Measurements from ENCODE around the gene RUVBL2.
"Not testable (repeated sequence)": the region's sequence is repeated elsewhere in the genome, so short reads cannot be mapped to it uniquely, and the experiment has no call there.

Gene RUVBL2

DNA sequence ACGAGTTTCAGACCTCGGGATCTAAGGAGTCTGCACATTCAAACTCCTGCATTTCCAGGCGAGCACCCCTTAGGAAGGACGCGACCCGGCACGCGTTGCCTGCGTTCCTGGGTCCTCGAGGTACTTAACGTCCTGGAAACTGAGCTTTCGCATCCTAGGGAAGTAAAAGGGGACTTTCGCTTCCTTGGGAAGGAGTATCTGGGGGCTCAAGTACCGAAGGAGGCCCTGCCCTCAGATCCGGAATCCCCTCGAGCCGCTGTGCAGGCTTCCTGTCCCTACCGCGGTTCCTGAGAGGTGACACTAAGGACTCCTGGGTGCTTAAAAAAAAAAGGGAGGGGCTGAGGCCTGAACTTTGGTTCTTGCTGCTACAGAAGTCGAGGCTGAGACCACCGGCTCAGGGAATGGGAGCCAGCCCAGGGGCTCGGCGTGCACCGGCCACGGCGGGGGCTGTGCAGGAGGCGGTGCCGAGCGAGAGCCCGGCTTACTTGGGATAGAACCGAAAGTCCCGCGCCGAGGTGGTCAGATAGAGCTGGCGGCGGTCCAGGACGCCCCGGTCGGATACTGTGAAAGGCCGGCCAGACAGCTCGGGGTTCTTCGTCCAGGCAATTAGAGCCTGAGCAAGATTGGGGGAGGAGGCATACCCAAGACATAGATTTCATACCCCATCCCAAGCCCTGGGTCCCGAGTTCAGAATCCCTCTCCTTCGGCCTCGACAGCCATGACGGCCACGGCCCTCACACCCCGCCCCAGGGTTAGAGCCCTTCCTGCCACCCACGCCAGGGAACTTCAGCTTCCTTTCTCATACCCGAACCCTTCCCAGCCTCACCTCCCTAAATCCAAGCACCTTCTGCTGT is 24.9 kb downstream of the RUVBL2 start:
- peak; percentile 25 for DNase-seq (ENCODE audit: low spot score)

DNA sequence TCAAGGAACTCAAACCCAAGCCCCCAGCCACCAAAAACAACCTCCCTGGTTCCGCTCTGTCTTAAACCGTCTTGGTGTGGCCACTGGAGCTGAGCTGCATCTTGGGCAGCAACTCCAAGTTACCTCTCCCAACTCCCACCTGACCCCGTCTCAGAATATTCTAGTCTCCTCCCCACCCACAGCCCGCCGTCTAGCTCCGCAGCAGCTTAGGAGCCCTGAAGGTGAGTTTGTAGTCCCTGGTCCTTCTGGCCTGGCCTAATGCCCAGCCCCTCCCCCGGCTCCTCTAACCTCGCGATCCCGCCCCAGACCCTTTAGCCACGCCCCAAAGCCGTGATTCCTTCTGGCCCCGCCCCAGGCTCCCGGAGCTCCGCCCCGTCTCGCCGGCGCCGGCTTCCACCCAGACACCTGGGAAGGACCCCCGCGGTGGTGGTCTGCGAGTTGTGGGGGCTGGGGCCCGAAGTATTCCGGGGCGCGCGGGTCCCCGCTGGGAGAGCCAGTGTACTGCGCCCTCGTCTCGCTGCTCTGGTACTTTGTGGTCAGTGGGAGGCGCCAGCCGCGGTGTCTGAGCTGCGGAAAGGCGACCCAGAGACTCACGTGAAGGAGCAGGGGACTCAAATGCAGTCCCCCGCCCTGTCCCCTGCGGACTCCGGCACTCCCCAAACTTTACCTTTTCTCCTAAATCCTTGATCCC is 25.7 kb downstream of the RUVBL2 start:
- DNase-seq (ENCODE audit: low spot score) = peak; percentile 53

DNA sequence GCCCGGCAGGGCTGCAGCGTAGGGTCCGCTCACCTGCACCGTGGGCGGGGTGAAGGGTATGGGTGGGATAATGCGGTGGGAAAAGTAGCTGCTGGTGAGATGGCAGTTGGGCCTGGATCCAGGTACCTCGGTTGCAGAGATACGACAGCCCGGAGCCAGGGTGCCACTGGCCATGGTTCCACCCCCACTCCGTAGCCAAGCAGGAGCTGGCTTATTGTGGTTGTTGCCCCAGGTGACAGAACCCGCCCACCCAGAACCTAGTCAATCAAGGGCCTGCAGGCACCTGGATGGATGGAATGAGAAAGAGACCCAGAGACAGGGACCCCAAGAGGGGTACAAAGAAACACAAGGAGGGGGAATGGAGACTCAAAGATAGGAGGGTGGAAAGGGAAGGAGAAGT is 26.7 kb downstream of the RUVBL2 start:
- no peak for DNase-seq (ENCODE audit: low spot score)

DNA sequence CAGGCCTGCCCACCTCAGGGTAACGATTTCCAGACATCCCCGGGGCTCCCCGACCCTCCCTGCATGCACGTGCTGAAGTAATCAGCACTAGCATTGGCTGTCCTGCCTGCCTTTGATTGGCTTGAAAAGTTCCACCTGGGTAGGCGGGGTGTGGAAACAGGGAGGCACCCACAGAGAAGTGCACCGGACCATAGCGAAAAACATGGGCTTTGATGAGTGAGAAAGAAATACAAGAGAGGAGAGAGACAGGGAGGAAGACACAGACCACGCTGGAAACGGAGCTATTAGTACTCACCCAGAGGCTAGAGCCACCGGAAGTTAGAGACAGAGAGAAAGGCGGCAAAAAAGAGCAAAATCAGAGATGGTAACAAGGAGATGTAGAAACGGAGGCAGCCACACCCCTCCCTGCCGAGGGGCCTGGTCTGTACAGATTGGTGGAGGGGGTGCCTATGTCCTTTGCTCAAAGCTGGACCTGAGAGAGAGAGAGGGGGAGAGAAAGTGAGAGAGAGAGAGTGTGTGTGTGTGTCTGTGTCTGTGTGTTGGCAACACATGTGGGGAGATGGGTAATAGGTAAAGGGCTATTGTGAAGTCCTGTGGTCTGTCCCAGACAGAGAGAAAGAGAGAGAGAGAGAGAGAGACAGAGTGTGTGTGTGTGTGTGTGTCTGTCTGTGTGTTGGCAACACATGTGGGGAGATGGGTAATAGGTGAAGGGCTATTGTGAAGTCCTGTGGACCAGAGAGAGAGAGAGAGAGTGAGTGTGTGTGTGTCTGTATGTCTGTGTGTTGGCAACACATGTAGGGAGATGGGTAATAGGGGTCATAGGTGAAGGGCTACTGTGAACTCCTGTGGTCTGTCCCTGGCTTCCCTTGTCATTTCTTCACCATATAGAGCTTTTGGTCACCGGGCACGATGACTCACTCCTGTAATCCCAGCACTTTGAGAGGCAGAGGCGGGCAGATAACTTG is 27.5 kb downstream of the RUVBL2 start:
- DNase-seq (ENCODE audit: low spot score) = peak; percentile 29

DNA sequence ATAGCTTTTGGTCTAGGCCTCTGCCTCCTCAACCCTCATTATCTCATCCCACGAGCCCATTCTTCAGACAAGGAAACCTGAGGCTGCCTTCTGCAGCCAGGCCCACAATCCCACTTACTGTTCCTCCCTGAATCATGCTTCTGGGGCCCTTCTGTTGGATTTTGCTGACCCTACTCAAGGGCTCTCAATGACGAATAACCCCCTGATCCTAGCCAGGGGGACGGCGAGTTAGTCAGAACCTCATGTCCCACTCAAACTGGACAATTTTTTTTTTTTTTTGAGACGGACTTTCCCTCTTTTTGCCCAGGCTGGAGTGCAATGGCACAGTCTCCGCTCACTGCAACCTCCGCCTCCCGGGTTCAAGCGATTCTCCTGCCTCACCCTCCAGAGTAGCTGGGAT is 28.4 kb downstream of the RUVBL2 start:
- DNase-seq (ENCODE audit: low spot score) = no peak

DNA sequence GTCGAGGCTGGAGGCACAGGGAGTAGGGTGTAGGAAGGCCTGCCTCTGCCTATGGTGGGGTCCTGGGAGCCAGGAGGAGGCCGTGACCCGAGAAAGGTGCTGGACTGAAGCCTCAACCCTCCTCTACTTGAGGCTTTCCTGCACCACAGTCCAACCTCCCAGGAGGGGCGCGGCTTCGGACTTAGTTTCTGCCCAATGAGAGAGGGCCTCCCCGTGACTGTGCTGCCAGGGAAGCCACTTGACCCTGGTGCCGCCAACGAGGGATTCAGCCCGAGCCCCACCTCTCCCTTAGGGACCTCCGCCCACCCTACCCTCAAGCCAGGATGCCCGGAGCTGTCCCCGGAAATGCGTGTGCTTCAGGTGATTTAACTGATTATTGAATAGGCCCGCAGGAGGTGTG is 30.5 kb downstream of the RUVBL2 start, which contains the start of gene CGB3:
TSS of gene CGB3 (minus strand) at position 101 of the 400 bp plus-strand sequence. CDS start 362 bp downstream, outside the sequence.
- DNase-seq (ENCODE audit: low spot score) = not testable (repeated sequence)

DNA sequence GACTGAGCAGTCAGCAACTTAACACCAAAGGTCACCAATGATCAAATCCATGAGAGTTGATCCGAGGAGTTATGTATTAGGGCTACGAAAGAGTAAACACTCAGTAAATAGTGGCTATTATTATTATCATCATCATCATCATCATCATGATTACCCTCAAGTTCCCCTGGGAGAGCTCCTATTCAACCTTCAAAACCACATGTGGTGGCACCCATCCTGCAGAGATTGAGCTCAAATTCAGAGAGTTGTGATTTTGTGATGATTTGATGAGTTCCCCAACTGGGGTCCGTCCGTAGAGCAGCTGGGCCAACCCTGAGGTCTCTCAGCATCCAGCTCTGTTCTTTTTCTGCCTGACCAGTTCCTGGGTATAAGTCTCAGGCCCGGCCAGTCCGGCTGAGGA is 31.4 kb downstream of the RUVBL2 start:
- not testable (repeated sequence) for DNase-seq (ENCODE audit: low spot score)

DNA sequence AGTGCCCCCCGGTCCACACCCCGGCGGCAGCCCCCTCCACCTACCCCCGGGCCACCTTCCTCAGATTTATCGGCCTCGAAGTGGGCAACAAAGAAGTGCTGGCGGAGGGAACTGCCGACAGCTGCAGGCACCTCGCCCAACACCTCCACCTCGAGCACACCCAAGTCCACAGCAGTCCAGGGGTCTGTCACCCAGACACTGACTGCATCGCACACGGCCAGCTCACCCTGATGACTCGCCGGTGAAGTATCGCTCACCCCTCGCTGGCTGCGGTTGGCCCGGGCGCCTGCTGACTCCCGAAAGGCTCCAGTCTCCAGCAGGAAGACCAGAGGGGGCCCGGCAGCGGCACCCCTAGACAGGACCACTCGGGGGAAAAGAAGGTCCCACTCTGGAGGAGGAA is 31.9 kb downstream of the RUVBL2 start:
- not testable (repeated sequence) for DNase-seq (ENCODE audit: low spot score)

DNA sequence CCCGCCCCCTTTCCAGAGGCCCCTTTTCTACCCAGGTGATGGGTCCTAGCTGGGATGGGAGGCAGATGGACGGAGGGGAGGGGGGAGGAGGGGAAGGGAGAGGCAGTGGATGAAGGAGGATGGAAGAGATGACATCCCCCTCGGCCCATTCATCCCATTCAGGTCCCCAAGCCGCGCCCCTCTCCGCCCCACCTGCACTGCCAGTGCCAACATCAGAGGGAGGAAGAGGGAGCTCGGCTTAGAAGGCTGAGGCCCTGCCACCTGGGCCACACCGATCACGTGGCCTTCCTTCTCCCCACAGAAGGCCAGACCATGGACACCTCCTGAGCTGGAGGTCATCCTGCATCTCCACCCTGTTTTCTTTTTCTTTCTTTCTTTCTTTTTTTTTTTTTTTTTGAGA is 35.0 kb downstream of the RUVBL2 start:
- DNase-seq (ENCODE audit: low spot score) = not testable (repeated sequence)

DNA sequence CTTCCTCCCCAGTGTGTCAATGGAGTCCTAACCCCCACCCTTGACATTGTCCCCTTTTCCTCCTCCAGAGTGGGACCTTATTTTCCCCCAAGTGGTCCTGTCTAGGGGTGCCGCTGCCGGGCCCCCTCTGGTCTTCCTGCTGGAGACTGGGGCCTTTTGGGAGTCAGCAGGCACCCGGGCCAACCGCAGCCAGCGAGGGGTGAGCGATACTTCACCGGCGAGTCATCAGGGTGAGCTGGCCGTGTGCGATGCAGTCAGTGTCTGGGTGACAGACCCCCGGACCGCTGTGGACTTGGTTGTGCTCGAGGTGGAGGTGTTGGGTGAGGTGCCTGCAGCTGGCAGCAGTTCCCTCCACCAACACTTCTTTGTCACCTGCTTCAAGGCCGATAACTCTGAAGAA is 36.1 kb downstream of the RUVBL2 start:
- DNase-seq (ENCODE audit: low spot score) = not testable (repeated sequence)

DNA sequence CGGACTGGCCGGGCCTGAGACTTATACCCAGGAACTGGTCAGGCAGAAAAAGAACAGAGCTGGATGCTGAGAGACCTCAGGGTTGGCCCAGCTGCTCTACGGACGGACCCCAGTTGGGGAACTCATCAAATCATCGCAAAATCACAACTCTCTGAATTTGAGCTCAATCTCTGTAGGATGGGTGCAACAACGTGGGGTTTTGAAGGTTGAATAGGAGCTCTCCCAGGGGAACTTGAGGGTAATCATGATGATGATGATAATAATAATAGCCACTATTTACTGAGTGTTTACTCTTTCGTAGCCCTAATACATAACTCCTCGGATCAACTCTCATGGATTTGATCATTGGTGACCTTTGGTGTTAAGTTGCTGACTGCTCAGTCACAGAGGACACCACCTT is 36.6 kb downstream of the RUVBL2 start:
- not testable (repeated sequence) for DNase-seq (ENCODE audit: low spot score)

DNA sequence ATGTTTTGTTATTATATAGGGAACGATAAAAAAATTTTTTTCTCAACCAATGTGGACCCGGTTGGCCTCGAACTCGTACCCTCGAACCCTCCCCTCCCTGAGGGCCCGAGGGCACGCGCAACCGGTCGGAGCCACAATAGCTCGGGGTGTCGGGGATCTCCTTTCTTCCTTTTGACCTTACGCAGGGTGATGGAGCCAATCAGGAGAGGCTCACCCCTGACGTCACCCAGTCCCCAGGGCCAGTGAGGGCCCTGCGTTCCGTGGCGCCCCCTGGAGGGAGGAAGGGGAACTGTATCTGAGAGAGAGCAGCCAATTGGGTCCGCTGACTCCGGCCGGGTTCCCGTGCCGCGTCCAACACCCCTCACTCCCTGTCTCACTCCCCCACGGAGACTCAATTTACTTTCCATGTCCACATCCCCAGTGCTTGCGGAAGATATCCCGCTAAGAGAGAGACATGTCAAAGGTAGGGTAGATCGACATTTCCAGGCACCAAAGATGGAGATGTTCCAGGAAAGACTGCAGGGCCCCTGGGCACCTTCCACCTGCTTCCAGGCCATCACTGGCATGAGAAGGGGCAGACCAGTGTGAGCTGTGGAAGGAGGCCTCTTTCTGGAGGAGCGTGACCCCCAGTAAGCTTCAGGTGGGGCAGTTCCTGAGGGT is 38.1 kb downstream of the RUVBL2 start, which contains the start of gene CGB2:
TSS of gene CGB2 (plus strand) at position 249 of the 660 bp plus-strand sequence. CDS start at position 455, 206 bp downstream.
- DNase-seq (ENCODE audit: low spot score) = peak; percentile 91

DNA sequence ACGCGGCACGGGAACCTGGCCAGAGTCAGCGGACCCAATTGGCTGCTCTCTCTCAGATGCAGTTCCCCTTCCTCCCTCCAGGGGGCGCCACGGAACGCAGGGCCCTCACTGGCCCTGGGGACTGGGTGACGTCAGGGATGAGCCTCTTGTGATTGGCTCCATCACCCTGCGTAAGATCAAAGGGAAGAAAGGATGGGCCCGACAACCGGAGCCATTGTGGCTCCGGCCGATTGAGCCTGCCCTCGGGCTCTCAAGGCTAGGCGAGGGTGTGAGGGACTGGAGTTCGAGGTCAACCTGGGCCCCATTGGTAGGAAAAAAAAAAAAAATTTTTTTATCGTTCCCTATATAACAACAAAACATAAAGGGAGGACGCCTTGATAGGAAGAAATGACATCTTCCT is 43.1 kb downstream of the RUVBL2 start, which contains the start of gene CGB1:
TSS of gene CGB1 (minus strand) at position 81 of the 400 bp plus-strand sequence. CDS start 184 bp downstream, outside the sequence.
- DNase-seq (ENCODE audit: low spot score) = peak; percentile 70

DNA sequence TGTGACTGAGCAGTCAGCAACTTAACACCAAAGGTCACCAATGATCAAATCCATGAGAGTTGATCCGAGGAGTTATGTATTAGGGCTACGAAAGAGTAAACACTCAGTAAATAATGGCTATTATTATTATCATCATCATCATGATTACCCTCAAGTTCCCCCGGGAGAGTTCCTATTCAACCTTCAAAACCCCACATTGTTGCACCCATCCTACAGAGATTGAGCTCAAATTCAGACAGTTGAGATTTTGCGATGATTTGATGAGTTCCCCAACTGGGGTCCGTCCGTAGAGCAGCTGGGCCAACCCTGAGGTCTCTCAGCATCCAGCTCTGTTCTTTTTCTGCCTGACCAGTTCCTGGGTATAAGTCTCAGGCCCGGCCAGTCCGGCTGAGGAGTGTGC is 44.4 kb downstream of the RUVBL2 start:
- DNase-seq (ENCODE audit: low spot score) = not testable (repeated sequence)

DNA sequence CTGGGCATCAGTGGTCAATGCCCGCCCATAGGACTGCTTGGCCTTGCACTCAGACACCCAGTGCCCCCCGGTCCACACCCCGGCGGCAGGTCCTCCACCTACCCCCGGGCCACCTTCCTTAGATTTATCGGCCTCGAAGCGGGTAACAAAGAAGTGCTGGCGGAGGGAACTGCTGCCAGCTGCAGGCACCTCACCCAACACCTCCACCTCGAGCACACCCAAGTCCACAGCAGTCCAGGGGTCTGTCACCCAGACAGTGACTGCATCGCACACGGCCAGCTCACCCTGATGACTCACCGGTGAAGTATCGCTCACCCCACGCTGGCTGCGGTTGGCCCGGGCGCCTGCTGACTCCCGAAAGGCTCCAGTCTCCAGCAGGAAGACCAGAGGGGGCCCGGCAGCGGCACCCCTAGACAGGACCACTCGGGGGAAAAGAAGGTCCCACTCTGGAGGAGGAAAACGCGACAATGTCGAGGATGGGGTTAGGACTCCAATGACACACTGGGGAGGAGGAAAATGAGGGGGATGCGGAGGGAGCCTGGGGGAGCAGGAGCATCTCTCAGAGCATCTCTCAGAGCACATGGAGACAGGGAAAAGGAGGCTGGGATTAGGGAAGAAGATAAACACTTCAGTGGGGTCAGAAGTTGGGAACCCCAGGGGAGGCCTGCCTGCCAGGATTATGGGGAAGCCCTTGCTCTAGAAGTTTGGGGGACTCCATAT is 45.0 kb downstream of the RUVBL2 start:
- not testable (repeated sequence) for DNase-seq (ENCODE audit: low spot score)

DNA sequence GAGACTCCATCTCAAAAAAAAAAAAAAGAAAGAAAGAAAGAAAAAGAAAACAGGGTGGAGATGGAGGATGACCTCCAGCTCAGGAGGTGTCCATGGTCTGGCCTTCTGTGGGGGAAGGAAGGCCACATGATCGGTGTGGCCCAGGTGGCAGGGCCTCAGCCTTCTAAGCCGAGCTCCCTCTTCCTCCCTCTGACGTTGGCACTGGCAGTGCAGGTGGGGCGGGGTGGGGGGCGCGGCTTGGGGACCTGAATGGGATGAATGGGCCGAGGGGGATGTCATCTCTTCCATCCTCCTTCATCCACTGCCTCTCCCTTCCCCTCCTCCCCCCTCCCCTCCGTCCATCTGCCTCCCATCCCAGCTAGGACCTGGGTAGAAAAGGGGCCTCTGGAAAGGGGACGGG is 46.0 kb downstream of the RUVBL2 start:
- DNase-seq (ENCODE audit: low spot score) = not testable (repeated sequence)

DNA sequence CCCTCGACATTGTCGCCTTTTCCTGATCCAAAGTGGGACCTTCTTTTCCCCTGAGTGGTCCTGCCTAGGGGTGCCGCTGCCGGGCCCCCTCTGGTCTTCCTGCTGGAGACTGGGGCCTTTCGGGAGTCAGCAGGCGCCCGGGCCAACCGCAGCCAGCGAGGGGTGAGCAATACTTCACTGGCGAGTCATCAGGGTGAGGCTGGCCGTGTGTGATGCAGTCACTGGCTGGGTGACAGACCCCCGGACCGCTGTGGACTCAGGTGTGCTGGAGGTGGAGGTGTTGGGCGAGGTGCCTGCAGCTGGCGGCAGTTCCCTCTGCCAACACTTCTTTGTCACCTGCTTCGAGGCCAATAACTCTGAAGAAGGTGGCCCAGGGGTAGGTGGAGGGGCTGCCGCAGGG is 48.5 kb downstream of the RUVBL2 start:
- no peak for DNase-seq (ENCODE audit: low spot score)

DNA sequence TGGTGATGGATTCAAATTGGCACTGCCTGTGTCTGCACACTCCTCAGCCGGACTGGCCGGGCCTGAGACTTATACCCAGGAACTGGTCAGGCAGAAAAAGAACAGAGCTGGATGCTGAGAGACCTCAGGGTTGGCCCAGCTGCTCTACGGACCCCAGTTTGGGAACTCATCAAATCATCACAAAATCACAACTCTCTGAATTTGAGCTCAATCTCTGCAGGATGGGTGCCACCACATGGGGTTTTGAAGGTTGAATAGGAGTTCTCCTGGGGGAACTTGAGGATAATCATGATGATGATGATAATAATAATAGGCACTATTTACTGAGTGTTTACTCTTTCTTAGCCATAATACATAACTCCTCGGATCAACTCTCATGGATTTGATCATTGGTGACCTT is 49.0 kb downstream of the RUVBL2 start:
- not testable (repeated sequence) for DNase-seq (ENCODE audit: low spot score)

DNA sequence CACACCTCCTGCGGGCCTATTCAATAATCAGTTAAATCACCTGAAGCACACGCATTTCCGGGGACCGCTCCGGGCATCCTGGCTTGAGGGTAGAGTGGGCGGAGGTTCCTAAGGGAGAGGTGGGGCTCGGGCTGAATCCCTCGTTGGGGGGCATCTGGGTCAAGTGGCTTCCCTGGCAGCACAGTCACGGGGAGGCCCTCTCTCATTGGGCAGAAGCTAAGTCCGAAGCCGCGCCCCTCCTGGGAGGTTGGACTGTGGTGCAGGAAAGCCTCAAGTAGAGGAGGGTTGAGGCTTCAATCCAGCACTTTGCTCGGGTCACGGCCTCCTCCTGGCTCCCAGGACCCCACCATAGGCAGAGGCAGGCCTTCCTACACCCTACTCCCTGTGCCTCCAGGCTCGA is 49.9 kb downstream of the RUVBL2 start, which contains the start of gene CGB5:
TSS of gene CGB5 (plus strand) at position 301 of the 400 bp plus-strand sequence. CDS start 362 bp downstream, outside the sequence.
- DNase-seq (ENCODE audit: low spot score) = not testable (repeated sequence)

DNA sequence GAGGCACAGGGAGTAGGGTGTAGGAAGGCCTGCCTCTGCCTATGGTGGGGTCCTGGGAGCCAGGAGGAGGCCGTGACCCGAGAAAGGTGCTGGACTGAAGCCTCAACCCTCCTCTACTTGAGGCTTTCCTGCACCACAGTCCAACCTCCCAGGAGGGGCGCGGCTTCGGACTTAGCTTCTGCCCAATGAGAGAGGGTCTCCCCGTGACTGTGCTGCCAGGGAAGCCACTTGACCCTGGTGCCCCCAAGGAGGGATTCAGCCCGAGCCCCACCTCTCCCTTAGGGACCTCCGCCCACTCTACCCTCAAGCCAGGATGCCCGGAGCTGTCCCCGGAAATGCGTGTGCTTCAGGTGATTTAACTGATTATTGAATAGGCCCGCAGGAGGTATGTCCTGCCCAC is 55.3 kb downstream of the RUVBL2 start, which contains the start of gene CGB8:
TSS of gene CGB8 (minus strand) at position 101 of the 400 bp plus-strand sequence. CDS start 372 bp downstream, outside the sequence.
- DNase-seq (ENCODE audit: low spot score) = not testable (repeated sequence)

All from activated CD4-positive, alpha-beta T cell treated with anti-CD3 and anti-CD28 coated beads, Interleukin-2, Interleukin-4, amounts not matched to agents 100 ng/mL and 50 ng/mL, durations not matched to agents 16 hours and 8 hours (primary cell).